ENCODE measurements around the gene PDE4D.

- no peak for TF ChIP-seq SUZ12 (IDR thresholded peaks at IDR 0.05; ENCODE audit: unreplicated experiment)
- no peak for TF ChIP-seq RELB (IDR thresholded peaks at IDR 0.05; ENCODE audit: low read depth)
- TF ChIP-seq EP300 (IDR thresholded peaks at IDR 0.05; ENCODE audit: borderline replicate concordance in 1 of 2, control insufficient read depth in 1 of 2, low read depth in 2 of 2, low read length in 2 of 2) = no peak
- no peak for TF ChIP-seq EZH2 (IDR thresholded peaks at IDR 0.05; ENCODE audit: borderline replicate concordance, control insufficient read depth, low read depth, low read length)
- TF ChIP-seq USF1 (IDR thresholded peaks at IDR 0.05; ENCODE audit: borderline replicate concordance, extremely low read length, insufficient read depth, low read depth, low read length) = no peak
- TF ChIP-seq KDM1A (IDR thresholded peaks at IDR 0.05; ENCODE audit: borderline replicate concordance) = no peak
- no peak for TF ChIP-seq CTCF (IDR thresholded peaks at IDR 0.05 in 2 of 3, conservative IDR thresholded peaks at IDR 0.05 in 1 of 3; ENCODE audit: control insufficient read depth in 2 of 3, extremely low read depth in 1 of 3, insufficient read depth in 1 of 3, low read depth in 3 of 3, low read length in 3 of 3)
These were observed 178.3 kb downstream of the PDE4D start for GRCh38 chr5:59715228-59715627.

All from GM12878 (cell line).